Measurements from ENCODE around the gene SBK3. TPM values are rescaled to one million over a fixed set of nuclear protein-coding genes. Genes with fewer than 3 reads are reported as not detected.

SBK3 gene
- total RNA-seq, 4 donors from 2014 or later = not detected

DNA sequence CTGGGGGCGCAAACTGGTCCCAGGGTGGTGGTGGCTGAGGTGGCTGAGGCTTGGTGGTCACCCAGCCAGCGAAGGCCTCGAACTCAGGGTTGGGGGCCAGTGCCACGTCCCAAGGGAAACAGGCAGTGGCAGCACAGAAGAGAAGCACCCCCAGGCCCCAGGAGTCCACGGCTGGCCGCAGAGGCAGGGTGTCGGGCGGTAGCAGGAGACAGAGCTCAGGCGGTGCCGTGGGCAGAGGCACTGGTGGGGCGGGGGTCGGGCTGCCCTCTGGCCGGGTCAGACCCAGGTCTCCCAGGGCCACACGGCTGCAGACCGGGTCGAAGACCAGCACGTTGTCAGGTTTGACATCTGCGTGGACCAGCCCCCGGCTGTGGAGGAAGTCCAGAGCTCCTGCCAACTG lies 4.3 kb downstream of the SBK3 start:
- WGBS, 2 donors (ENCODE audit: low coverage in 1 of 2) = 77% methylated on average over 18 of the region's 19 CpGs; no CpG with 5 or more reads in 1 of the 2 donors
- H3K4me1 ChIP-seq = no peaks in the 10 kb centered on the region
- H3K4me3 ChIP-seq = no peak overlapping the region
- no peak for DNase-seq
- H3K9me3 ChIP-seq = no peaks in the 10 kb centered on the region
- TF ChIP-seq EP300 (IDR thresholded peaks at IDR 0.05; ENCODE audit: low read depth) = no peak
- intact Hi-C loops (cut with DNase I; ENCODE audit: low total_unique reads) = no loop called here
- H3K36me3 ChIP-seq = no peaks in the 10 kb centered on the region
- H3K27ac ChIP-seq = no peak overlapping the region
- peaks cover 3% of the 10 kb centered on the region for H3K27me3 ChIP-seq
- in situ Hi-C loops (cut with MboI; ENCODE audit: low pct_ligation_motif_present in 1 of 4, low pct_unique_long_range_greater_than_20kb in 1 of 4, low sequenced_read_pairs in 3 of 4) = no loop called here

DNA sequence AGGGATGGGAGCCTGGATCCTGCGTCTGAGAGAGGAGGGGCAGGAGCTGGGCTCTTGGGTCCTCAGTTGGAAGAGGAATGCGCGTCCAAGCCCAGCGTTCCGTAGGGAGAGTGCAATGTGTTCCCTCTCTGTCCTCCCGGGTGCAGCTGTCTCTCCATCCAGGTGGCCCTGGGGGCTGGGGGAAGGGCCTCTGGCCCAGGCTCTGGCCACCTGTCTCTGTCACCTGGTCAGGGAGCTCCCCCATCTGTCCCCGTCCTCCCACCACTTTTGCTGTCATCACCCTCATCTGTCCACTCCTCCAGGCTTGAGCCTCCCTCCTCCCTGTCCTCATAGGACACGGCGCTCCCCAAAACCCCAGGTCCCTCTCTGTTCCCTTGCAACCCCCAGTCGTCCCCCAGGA lies 4.7 kb downstream of the SBK3 start:
- in situ Hi-C loops (cut with MboI; ENCODE audit: low pct_ligation_motif_present in 1 of 4, low pct_unique_long_range_greater_than_20kb in 1 of 4, low sequenced_read_pairs in 3 of 4) (no loop called here), intact Hi-C loops (cut with DNase I; ENCODE audit: low total_unique reads) (no loop called here)
- Histone ChIP-seq H3K9me3 (no peaks in the 10 kb centered on the region), H3K4me3 (no peak overlapping the region), H3K4me1 (no peaks in the 10 kb centered on the region), H3K27ac (no peak overlapping the region), H3K27me3 (peaks cover 3% of the 10 kb centered on the region), H3K36me3 (no peaks in the 10 kb centered on the region)
- no peak for DNase-seq
- 33 to 62% methylated on average over 4 to 10 of the region's 10 CpGs for WGBS, 2 donors (ENCODE audit: low coverage in 1 of 2)
- no peak for TF ChIP-seq POLR2AphosphoS5 (IDR thresholded peaks at IDR 0.05)
- no peak for TF ChIP-seq POLR2A (IDR thresholded peaks at IDR 0.05)
- TF ChIP-seq, protein P1, sequence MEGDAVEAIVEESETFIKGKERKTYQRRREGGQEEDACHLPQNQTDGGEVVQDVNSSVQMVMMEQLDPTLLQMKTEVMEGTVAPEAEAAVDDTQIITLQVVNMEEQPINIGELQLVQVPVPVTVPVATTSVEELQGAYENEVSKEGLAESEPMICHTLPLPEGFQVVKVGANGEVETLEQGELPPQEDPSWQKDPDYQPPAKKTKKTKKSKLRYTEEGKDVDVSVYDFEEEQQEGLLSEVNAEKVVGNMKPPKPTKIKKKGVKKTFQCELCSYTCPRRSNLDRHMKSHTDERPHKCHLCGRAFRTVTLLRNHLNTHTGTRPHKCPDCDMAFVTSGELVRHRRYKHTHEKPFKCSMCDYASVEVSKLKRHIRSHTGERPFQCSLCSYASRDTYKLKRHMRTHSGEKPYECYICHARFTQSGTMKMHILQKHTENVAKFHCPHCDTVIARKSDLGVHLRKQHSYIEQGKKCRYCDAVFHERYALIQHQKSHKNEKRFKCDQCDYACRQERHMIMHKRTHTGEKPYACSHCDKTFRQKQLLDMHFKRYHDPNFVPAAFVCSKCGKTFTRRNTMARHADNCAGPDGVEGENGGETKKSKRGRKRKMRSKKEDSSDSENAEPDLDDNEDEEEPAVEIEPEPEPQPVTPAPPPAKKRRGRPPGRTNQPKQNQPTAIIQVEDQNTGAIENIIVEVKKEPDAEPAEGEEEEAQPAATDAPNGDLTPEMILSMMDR (IDR thresholded peaks at IDR 0.05) = no peak
- no peak for TF ChIP-seq EP300 (IDR thresholded peaks at IDR 0.05; ENCODE audit: low read depth)

DNA sequence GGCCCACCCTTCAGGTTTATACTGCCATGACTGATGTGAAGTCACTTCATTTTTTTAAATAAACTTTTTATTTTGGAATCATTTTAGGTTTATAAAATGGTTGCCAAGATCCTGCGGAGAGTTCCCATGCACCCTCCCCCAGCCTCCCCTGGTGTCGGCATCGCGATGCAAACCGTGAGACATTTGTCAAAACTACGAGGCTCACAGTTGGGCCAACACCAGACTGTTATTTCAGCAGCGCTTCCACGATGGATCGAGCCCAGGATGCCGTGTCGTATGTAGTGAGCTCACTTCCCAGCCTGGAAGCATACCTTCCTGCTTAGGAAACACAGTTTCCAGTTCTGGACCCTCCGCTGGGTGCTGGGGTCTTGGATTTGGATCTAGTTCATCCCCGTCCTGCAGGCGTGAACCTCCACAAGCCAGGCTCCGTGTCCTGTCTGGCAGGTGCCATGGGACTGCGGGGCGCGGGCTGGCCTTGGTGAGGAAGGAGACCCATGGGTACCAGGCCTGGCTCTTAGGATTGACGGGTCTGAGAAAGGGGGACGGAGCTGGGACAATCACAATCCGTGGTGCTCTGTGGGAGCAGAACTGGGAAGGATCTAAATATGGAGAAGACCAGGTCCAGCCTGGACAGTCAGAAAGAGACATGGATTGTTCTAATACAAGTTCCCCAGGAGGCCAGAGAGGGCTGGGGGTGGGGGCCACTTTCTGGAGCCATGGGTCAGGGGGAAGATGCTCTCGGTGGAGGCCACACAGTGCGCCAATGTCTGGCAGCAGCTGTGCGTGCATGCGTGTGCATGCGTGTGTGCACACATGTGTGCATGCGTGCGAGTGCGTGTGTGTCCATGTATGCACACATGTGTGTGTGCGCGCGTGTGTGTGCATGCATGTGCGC lies 6.0 kb downstream of the SBK3 start:
- intact Hi-C loops (cut with DNase I; ENCODE audit: low total_unique reads) = no loop called here
- no peak for DNase-seq
- H3K9me3 ChIP-seq = no peaks in the 10 kb centered on the region
- TF ChIP-seq EP300 (IDR thresholded peaks at IDR 0.05; ENCODE audit: low read depth) (no peak), POLR2AphosphoS5 (IDR thresholded peaks at IDR 0.05) (no peak), POLR2A (IDR thresholded peaks at IDR 0.05) (no peak)
- TF ChIP-seq, protein P1 (IDR thresholded peaks at IDR 0.05) = no peak
- H3K27me3 ChIP-seq = no peaks in the 10 kb centered on the region
- WGBS, 2 donors (ENCODE audit: low coverage in 1 of 2) = 65 to 87% methylated on average over 4 to 29 of the region's 33 CpGs
- H3K36me3 ChIP-seq = no peaks in the 10 kb centered on the region
- H3K4me3 ChIP-seq = no peak overlapping the region
- H3K27ac ChIP-seq = no peak overlapping the region
- no peaks in the 10 kb centered on the region for H3K4me1 ChIP-seq
- in situ Hi-C loops (cut with MboI; ENCODE audit: low pct_ligation_motif_present in 1 of 4, low pct_unique_long_range_greater_than_20kb in 1 of 4, low sequenced_read_pairs in 3 of 4) = no loop called here

DNA sequence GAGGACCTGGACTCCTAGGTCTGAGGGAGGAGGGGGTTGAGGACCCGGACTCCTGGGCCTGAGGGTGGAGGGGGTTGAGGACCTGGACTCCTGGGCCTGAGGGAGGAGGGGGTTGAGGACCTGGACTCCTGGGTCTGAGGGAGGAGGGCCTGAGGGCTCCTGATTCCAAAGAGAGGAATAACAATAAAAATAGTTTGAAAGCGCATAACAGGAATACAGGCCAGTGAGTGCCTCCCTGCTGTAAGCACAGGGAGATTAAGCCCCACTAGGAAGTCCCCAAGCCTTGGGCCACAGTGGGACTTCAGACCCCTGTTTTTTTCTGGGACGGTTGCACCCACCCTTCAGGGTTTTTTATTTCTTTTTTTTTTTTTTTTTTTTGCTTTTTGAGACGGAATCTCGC lies 7.2 kb downstream of the SBK3 start:
- no peaks in the 10 kb centered on the region for H3K36me3 ChIP-seq
- no peak for DNase-seq
- H3K9me3 ChIP-seq = no peaks in the 10 kb centered on the region
- H3K4me3 ChIP-seq = no peak overlapping the region
- in situ Hi-C loops (cut with MboI; ENCODE audit: low pct_ligation_motif_present in 1 of 4, low pct_unique_long_range_greater_than_20kb in 1 of 4, low sequenced_read_pairs in 3 of 4) = no loop called here
- TF ChIP-seq POLR2A (IDR thresholded peaks at IDR 0.05) = no peak
- 91 to 97% methylated on average over 4 to 5 of the region's 5 CpGs for WGBS, 2 donors (ENCODE audit: low coverage in 1 of 2)
- H3K27me3 ChIP-seq = no peaks in the 10 kb centered on the region
- intact Hi-C loops (cut with DNase I; ENCODE audit: low total_unique reads) = no loop called here
- no peaks in the 10 kb centered on the region for H3K4me1 ChIP-seq
- H3K27ac ChIP-seq = no peak overlapping the region

DNA sequence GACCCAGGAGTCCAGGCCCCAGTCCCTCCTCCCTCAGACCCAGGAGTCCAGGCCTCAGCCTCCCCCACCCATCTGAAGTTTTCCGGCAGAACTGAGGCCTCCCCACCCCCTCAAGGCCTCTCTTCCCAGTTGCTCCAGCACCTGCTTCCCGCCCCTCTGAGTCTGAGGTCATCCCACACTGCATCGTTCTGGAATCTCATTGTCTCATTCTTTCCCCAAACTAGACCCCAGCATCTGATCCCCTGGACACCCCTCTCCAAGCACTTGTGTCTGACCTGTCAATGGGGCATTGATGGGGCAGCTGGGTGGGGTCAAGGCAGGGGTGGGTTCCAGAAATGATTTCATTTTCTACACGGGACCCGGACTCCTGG lies 7.6 kb downstream of the SBK3 start:
- WGBS, 2 donors (ENCODE audit: low coverage in 1 of 2) = 28 to 57% methylated on average over 2 to 5 of the region's 5 CpGs
- no peaks in the 10 kb centered on the region for H3K27me3 ChIP-seq
- no peak for DNase-seq
- no peaks in the 10 kb centered on the region for H3K36me3 ChIP-seq
- no peaks in the 10 kb centered on the region for H3K4me1 ChIP-seq
- no peak overlapping the region for H3K27ac ChIP-seq
- TF ChIP-seq POLR2AphosphoS5 (IDR thresholded peaks at IDR 0.05) = no peak
- no peaks in the 10 kb centered on the region for H3K9me3 ChIP-seq
- in situ Hi-C loops (cut with MboI; ENCODE audit: low pct_ligation_motif_present in 1 of 4, low pct_unique_long_range_greater_than_20kb in 1 of 4, low sequenced_read_pairs in 3 of 4) (no loop called here), intact Hi-C loops (cut with DNase I; ENCODE audit: low total_unique reads) (no loop called here)
- no peak overlapping the region for H3K4me3 ChIP-seq

Data from transverse colon (tissue), 4 donors.